Measurements from ENCODE around the gene SLC25A45. TPM values are rescaled to one million over a fixed set of nuclear protein-coding genes. Genes with fewer than 3 reads are reported as not detected.

SLC25A45 gene
- total and polyA plus RNA-seq, 8 donors, result 16.2 to 58.2 (median 34.7) TPM

DNA sequence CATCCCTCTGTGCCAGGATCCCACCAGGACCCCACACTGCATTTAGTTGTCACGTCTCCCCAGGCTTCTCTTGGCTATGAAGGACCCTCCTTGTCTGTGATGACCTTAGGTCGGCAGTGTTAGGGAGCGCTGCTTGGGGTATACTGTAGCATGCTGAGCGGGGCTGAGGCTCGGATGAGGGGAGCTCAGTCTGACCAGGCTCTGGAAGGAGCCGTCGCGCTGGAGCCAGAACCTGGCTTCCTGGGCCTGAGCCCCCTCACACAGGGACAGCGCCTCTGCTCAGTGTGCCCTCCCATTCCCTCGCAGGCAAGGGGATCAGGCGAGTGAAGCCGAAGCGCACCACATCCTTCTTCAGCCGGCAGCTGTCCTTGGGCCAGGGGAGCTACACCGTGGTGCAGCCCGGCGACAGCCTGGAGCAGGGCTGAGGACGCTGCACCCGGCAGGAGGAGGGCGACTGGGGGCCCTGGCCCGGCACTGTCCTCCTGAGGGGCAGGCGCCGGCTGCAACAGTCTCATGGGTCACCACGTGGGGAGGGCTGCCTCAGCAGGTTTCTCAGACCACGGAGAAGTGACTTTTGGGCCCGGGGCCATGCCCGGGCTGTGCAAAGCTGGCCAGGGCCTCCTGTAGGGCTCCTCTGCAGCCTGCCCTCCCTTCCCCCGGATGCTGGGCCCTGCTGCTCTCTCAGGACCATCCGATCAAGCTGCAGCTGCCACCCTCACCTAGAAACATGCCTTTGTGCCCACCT is 28.7 kb upstream of the SLC25A45 start:
- H3K4me1 ChIP-seq, result peaks cover 0 to 3% (median 0%) of the 10 kb centered on the region in 3 donors
- TF ChIP-seq, protein P1, sequence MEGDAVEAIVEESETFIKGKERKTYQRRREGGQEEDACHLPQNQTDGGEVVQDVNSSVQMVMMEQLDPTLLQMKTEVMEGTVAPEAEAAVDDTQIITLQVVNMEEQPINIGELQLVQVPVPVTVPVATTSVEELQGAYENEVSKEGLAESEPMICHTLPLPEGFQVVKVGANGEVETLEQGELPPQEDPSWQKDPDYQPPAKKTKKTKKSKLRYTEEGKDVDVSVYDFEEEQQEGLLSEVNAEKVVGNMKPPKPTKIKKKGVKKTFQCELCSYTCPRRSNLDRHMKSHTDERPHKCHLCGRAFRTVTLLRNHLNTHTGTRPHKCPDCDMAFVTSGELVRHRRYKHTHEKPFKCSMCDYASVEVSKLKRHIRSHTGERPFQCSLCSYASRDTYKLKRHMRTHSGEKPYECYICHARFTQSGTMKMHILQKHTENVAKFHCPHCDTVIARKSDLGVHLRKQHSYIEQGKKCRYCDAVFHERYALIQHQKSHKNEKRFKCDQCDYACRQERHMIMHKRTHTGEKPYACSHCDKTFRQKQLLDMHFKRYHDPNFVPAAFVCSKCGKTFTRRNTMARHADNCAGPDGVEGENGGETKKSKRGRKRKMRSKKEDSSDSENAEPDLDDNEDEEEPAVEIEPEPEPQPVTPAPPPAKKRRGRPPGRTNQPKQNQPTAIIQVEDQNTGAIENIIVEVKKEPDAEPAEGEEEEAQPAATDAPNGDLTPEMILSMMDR (IDR thresholded peaks at IDR 0.05), result no peak
- H3K27me3 ChIP-seq, result no peaks in the 10 kb centered on the region
- intact Hi-C loops (cut with DNase I), result no loop called here
- peaks cover 4 to 24% (median 5%) of the 10 kb centered on the region in 3 donors for H3K36me3 ChIP-seq
- no peak for FAIRE-seq
- ATAC-seq, result no peak
- H3K27ac ChIP-seq, result no peak overlapping the region
- H3K4me3 ChIP-seq, result no peak overlapping the region
- DNase-seq, result peak in 2 of 6 donors; percentile 51 to 62
- no peaks in the 10 kb centered on the region for H3K9me3 ChIP-seq
- 88 to 89% methylated on average over 25 to 29 of the region's 29 CpGs for WGBS, 2 donors

- intact Hi-C loops (cut with DNase I), result no loop called here
- Histone ChIP-seq H3K9me3 (no peaks in the 10 kb centered on the region), H3K27ac (no peak overlapping the region), H3K27me3 (no peaks in the 10 kb centered on the region), H3K4me3 (no peak overlapping the region), H3K4me1 (no peaks in the 10 kb centered on the region), H3K36me3 (peaks cover 5 to 51% (median 18%) of the 10 kb centered on the region in 3 donors)
- FAIRE-seq, result no peak
- peak in 1 of 4 donors; percentile 14 for ATAC-seq
- peak in 2 of 6 donors; percentile 31 to 55 for DNase-seq
- WGBS, 2 donors, result 92 to 94% methylated on average over 24 of the region's 24 CpGs
- TF ChIP-seq, protein P1 (IDR thresholded peaks at IDR 0.05), result no peak
Observed at GRCh38 chr11:65404638-65405339, 22.3 kb upstream of the SLC25A45 start.

- ATAC-seq (no peak), DNase-seq (peak in 1 of 6 donors; percentile 44), FAIRE-seq (no peak)
- no peaks in the 10 kb centered on the region for H3K4me1 ChIP-seq
- no peaks in the 10 kb centered on the region for H3K27me3 ChIP-seq
- 86 to 91% methylated on average over 13 of the region's 13 CpGs for WGBS, 2 donors
- no peak overlapping the region for H3K4me3 ChIP-seq
- no peak overlapping the region for H3K27ac ChIP-seq
- TF ChIP-seq, protein P1 (IDR thresholded peaks at IDR 0.05), result no peak
- intact Hi-C loops (cut with DNase I), result no loop called here
- H3K36me3 ChIP-seq, result peaks cover 5 to 53% (median 20%) of the 10 kb centered on the region in 3 donors
- no peaks in the 10 kb centered on the region for H3K9me3 ChIP-seq
Observed at GRCh38 chr11:65404210-65404609, 21.8 kb upstream of the SLC25A45 start.

GRCh38 chr11:65403607-65404121 is 21.2 kb upstream of the SLC25A45 start:
- Histone ChIP-seq H3K9me3 (no peaks in the 10 kb centered on the region), H3K27me3 (no peaks in the 10 kb centered on the region), H3K27ac (no peak overlapping the region), H3K4me3 (no peak overlapping the region), H3K36me3 (peaks cover 5 to 51% (median 22%) of the 10 kb centered on the region in 3 donors), H3K4me1 (no peaks in the 10 kb centered on the region)
- ATAC-seq (peak in 3 of 4 donors; percentile 8 to 58 (median 24)), FAIRE-seq (no peak), DNase-seq (no peak)
- intact Hi-C loops (cut with DNase I), result no loop called here
- 84 to 88% methylated on average over 12 of the region's 12 CpGs for WGBS, 2 donors
- TF ChIP-seq, protein P1 (IDR thresholded peaks at IDR 0.05), result no peak
